Measurements from ENCODE around the gene PACRG.

PACRG gene

DNA sequence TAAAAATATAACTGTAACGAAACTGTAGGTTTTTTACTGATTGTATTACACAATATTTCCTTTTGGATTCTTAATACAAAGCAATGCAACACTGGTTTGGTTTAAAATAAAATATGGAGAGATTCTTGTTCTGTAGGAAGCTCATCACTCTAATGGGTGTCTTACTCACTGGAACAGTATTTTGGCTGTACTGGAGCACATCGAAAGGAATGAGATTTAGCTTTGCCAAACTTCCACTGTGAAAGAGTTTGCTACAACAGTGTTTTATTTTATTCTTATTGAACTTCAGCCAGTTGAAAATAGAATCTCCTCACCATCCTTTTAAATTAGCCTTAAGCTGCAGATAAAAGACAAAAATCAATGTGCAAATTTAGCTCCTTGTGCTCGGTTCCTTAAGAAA is 456.0 kb downstream of the PACRG start:
- ATAC-seq, result no peak
- TF ChIP-seq OSR1 (CRISPR knock-in tag; IDR thresholded peaks at IDR 0.05) (no peak), ZNF70 (CRISPR knock-in tag; IDR thresholded peaks at IDR 0.05) (no peak), ZFP30 (CRISPR knock-in tag; IDR thresholded peaks at IDR 0.05) (no peak), ZC3H10 (CRISPR knock-in tag; IDR thresholded peaks at IDR 0.05) (no peak), ZNF8 (CRISPR knock-in tag; IDR thresholded peaks at IDR 0.05) (no peak), BACH2 (CRISPR knock-in tag; IDR thresholded peaks at IDR 0.05; ENCODE audit: borderline replicate concordance) (no peak), SNAI2 (CRISPR knock-in tag; IDR thresholded peaks at IDR 0.05) (no peak), ZNF565 (CRISPR knock-in tag; conservative IDR thresholded peaks at IDR 0.05; ENCODE audit: low read depth) (no peak), RARB (CRISPR knock-in tag; IDR thresholded peaks at IDR 0.05) (no peak), GLIS3 (CRISPR knock-in tag; IDR thresholded peaks at IDR 0.05) (no peak), PPARA (CRISPR knock-in tag; IDR thresholded peaks at IDR 0.05; ENCODE audit: borderline replicate concordance) (no peak), ARNTL (CRISPR knock-in tag; IDR thresholded peaks at IDR 0.05; ENCODE audit: borderline replicate concordance, low read depth) (no peak), CSDC2 (CRISPR knock-in tag; IDR thresholded peaks at IDR 0.05) (no peak)
- TF ChIP-seq, protein P1, sequence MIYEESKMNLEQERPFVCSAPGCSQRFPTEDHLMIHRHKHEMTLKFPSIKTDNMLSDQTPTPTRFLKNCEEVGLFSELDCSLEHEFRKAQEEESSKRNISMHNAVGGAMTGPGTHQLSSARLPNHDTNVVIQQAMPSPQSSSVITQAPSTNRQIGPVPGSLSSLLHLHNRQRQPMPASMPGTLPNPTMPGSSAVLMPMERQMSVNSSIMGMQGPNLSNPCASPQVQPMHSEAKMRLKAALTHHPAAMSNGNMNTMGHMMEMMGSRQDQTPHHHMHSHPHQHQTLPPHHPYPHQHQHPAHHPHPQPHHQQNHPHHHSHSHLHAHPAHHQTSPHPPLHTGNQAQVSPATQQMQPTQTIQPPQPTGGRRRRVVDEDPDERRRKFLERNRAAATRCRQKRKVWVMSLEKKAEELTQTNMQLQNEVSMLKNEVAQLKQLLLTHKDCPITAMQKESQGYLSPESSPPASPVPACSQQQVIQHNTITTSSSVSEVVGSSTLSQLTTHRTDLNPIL (CRISPR knock-in tag; IDR thresholded peaks at IDR 0.05; ENCODE audit: low read depth), result no peak
- TF ChIP-seq, protein P2, sequence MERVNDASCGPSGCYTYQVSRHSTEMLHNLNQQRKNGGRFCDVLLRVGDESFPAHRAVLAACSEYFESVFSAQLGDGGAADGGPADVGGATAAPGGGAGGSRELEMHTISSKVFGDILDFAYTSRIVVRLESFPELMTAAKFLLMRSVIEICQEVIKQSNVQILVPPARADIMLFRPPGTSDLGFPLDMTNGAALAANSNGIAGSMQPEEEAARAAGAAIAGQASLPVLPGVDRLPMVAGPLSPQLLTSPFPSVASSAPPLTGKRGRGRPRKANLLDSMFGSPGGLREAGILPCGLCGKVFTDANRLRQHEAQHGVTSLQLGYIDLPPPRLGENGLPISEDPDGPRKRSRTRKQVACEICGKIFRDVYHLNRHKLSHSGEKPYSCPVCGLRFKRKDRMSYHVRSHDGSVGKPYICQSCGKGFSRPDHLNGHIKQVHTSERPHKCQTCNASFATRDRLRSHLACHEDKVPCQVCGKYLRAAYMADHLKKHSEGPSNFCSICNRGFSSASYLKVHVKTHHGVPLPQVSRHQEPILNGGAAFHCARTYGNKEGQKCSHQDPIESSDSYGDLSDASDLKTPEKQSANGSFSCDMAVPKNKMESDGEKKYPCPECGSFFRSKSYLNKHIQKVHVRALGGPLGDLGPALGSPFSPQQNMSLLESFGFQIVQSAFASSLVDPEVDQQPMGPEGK (CRISPR knock-in tag; IDR thresholded peaks at IDR 0.05; ENCODE audit: borderline replicate concordance), result no peak
- TF ChIP-seq, protein P3, sequence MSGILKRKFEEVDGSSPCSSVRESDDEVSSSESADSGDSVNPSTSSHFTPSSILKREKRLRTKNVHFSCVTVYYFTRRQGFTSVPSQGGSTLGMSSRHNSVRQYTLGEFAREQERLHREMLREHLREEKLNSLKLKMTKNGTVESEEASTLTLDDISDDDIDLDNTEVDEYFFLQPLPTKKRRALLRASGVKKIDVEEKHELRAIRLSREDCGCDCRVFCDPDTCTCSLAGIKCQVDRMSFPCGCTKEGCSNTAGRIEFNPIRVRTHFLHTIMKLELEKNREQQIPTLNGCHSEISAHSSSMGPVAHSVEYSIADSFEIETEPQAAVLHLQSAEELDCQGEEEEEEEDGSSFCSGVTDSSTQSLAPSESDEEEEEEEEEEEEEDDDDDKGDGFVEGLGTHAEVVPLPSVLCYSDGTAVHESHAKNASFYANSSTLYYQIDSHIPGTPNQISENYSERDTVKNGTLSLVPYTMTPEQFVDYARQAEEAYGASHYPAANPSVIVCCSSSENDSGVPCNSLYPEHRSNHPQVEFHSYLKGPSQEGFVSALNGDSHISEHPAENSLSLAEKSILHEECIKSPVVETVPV (CRISPR knock-in tag; IDR thresholded peaks at IDR 0.05), result no peak

DNA sequence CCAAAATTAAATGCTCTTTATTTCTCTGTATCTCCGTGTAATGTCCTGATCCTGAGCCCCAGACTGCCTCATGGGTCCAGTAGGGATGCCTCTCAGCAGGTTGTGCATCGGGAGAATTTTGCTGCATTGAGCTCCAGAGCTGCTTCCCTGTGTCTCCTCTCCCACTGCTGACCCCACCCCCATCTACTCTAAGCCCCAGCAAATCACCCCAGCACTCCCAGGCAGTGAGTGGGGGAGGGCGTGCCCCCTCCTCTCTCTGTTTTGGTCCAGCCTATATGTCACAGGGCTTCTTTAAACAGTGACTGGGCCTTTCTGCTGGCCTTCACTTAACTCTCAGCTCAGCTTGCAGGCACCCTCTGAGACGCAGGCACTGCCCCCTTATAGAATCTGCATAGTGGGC is 458.0 kb downstream of the PACRG start:
- ATAC-seq, result no peak
- TF ChIP-seq SNAI2 (CRISPR knock-in tag; IDR thresholded peaks at IDR 0.05) (no peak), BACH2 (CRISPR knock-in tag; IDR thresholded peaks at IDR 0.05; ENCODE audit: borderline replicate concordance) (no peak), ISL1 (CRISPR knock-in tag; IDR thresholded peaks at IDR 0.05) (no peak), ARNTL (CRISPR knock-in tag; IDR thresholded peaks at IDR 0.05; ENCODE audit: borderline replicate concordance, low read depth) (no peak), ZFP30 (CRISPR knock-in tag; IDR thresholded peaks at IDR 0.05) (no peak)
- TF ChIP-seq, protein P4, sequence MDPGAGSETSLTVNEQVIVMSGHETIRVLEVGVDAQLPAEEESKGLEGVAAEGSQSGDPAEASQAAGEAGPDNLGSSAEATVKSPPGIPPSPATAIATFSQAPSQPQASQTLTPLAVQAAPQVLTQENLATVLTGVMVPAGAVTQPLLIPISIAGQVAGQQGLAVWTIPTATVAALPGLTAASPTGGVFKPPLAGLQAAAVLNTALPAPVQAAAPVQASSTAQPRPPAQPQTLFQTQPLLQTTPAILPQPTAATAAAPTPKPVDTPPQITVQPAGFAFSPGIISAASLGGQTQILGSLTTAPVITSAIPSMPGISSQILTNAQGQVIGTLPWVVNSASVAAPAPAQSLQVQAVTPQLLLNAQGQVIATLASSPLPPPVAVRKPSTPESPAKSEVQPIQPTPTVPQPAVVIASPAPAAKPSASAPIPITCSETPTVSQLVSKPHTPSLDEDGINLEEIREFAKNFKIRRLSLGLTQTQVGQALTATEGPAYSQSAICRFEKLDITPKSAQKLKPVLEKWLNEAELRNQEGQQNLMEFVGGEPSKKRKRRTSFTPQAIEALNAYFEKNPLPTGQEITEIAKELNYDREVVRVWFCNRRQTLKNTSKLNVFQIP (CRISPR knock-in tag; IDR thresholded peaks at IDR 0.05; ENCODE audit: borderline replicate concordance, low read depth), result no peak
- TF ChIP-seq, protein P5, sequence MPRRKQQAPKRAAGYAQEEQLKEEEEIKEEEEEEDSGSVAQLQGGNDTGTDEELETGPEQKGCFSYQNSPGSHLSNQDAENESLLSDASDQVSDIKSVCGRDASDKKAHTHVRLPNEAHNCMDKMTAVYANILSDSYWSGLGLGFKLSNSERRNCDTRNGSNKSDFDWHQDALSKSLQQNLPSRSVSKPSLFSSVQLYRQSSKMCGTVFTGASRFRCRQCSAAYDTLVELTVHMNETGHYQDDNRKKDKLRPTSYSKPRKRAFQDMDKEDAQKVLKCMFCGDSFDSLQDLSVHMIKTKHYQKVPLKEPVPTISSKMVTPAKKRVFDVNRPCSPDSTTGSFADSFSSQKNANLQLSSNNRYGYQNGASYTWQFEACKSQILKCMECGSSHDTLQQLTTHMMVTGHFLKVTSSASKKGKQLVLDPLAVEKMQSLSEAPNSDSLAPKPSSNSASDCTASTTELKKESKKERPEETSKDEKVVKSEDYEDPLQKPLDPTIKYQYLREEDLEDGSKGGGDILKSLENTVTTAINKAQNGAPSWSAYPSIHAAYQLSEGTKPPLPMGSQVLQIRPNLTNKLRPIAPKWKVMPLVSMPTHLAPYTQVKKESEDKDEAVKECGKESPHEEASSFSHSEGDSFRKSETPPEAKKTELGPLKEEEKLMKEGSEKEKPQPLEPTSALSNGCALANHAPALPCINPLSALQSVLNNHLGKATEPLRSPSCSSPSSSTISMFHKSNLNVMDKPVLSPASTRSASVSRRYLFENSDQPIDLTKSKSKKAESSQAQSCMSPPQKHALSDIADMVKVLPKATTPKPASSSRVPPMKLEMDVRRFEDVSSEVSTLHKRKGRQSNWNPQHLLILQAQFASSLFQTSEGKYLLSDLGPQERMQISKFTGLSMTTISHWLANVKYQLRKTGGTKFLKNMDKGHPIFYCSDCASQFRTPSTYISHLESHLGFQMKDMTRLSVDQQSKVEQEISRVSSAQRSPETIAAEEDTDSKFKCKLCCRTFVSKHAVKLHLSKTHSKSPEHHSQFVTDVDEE (CRISPR knock-in tag; IDR thresholded peaks at IDR 0.05), result no peak

DNA sequence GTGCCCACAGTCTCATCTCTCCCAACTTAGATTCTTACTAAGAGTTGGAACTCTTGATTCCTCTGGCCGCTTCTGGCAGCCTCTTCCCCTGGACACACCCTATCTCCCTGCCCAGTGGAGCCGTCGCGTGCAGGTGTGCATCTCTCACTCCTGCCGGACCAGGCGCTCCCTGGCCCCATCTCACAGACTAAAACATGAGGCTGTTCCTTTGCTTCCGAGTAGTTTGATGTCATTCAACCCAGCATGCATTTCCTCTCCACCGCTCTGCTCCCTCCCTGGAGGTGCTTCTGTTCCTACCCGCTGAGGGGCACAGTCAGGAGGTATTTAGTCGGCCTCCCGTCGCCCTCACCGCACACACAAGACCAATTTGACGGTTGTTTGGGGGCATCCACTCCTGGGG is 458.8 kb downstream of the PACRG start:
- ATAC-seq, result no peak
- TF ChIP-seq, protein P2 (CRISPR knock-in tag; IDR thresholded peaks at IDR 0.05; ENCODE audit: borderline replicate concordance), result no peak
